Stimulated activated CD8-positive, alpha-beta memory T cell treated with anti-CD3 and anti-CD28 coated beads, Interleukin-15, amount 100 ng/mL, for 48 hours (primary cell): ENCODE results near the gene NAV2.

Source experiments
- DNase-seq, 2 donors: peaks; one replicate each; pipeline ENCODE4 v3.0.0-alpha.2; 2020; ENCODE audit warnings: low read depth in 2 of 2

NAV2 gene

DNA sequence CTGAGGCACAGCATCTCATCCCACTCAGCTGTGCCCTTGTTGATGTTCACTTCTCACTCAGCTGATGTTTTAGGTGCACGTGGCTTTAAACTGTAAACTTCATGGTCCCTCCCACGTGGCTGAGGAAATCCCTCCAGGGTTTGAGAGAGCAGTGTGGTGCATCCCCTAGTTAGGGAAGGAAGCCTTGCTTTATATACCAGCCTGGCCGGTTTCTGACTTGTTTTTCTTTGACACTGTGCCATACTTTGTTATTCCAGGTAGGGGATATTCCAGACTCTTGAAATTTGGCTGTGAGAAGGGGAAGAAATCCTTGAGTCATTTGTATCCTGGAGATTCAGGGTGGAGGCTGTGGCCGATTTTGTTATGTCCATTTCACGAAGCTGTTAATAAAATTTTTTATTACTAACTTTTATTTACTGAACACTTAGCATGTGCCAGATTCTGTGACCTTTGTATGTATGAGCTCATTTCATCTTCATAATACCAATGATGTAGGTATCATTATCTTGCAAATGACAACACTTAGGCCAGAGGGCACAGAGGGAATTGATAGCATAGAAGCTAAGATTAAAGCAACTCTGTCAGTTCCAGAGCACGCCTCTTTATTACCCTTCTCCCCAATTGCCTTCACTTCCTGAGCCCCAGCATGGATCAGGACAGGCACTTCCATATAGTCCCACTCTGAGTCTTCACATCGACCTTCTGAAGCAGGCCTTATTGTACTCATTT is 116.6 kb downstream of the NAV2 start:
- DNase-seq: no peak

DNA sequence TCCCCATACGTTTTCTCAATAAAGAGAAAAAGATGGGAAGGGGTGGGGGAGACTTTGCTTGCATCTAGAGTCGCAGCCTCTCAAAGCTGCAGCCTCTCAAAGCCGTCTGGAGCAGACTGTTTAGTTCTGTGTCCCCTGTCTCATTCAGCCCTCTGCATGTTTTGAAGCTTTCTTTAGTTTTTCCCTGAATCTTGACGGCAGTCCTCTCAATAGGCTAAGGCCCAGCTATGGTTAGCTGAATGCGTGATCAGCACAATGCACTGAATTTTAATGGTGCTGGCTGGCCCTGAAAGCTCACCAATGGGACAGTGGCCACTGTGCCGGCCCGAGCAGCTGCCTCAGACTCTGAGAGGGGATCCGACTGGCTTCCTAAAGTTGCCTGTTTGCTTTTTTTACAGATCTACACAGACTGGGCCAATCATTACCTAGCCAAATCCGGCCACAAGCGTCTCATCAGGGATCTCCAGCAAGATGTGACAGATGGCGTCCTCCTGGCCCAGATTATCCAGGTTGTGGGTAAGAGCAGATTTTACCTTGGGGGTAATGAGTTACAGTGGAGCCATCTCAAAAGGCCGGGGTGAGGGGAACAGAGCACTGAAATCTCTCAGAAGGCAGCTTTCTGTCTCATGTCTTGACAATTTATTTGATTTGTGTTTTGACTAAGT is 119.6 kb downstream of the NAV2 start:
- no peak for DNase-seq

DNA sequence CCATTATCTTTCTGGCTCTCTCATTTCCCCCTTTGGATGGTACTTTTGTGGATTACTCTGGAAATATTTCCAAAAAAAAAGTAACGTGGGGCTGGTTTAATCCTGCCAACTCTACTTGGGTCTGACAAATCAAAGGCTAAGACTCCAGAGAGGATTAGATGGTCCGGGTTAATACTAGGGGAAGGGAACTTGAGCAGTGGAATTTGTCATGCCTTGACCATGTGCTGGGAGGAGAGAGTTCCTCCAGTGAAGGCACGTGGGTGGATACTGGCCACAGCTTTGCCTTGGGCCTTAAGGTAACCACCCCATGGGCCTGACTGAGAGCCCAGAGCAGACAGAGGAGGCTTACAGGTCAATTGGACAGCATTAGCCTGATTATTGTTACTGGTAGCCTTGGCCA is 120.3 kb downstream of the NAV2 start:
- DNase-seq: no peak

DNA sequence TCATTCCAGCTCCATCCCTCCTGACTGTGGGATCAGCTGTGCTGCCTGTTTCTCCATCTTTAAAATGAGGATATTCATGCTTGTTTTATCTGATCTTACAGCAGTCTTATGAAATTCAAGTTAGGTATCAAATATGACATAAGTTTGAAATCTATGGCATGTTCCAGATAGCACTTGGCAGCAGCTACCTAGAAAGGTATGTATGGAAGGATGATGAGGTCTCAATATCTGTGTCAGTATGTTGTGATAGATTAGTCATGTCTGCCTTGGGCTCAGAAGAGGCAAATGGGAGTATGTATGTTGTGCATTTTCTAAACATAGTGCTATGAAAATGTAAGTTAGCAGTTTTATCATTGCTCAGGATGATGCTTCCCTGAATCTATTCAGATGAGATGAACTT is 122.1 kb downstream of the NAV2 start:
- DNase-seq: no peak

DNA sequence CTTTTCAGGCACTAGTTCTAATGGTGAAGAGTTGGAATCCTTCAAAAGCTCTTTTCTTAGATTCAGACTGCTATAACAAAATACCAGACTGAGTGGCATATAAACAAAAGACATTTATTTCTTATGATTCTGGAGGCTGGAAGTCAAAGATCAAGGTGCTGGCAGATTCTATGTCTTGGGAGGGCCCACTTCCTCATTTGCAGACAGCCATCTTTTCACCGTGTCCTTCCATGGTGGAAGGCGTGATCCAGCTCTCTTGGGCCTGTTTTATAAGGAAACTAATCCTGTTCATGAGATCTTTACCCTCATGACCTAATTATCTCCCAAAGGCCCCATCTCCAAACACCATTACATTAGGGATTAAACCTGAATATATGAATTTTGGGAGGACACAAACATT is 124.0 kb downstream of the NAV2 start:
- no peak for DNase-seq

GRCh38 chr11:19838994-19839768 is 126.5 kb downstream of the NAV2 start:
- DNase-seq: no peak

DNA sequence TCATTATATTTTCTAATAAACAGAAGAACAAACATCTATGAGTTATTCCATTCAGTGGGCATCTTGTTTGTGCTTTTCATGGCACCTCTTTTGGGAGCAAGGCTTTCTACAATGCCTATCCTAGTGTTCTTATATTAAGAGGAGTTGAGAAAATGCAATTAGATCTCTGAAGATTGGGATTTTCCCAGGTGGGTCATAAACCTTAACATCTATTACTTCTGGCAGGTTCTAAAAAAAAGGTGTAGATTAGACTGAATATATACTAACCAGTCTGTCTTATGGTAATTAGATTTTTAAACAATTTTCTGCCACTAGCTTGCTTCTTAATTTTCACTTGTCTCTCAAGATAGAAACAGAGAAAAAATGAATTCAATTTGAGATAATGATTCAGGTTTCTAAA is 128.3 kb downstream of the NAV2 start:
- no peak for DNase-seq

GRCh38 chr11:19842505-19842904 is 129.9 kb downstream of the NAV2 start:
- DNase-seq: no peak

DNA sequence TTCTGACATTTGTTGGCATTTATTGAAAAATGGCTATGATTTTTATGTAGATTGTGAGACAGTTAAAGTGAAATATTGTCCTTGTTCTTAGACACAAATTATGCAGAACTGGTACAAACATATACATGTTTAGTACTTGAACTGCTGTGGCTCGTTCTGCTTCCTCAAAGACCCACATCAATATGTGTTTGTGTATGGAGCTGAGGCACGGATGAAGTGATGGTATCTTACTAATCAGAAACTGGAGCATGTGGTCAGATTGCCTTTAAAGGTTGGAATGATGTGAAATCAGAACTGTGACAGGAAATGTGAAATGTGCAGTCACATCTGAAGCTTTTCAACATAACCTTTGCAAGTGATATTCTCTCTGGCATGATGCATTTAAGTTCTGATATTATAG is 130.4 kb downstream of the NAV2 start:
- DNase-seq: no peak

DNA sequence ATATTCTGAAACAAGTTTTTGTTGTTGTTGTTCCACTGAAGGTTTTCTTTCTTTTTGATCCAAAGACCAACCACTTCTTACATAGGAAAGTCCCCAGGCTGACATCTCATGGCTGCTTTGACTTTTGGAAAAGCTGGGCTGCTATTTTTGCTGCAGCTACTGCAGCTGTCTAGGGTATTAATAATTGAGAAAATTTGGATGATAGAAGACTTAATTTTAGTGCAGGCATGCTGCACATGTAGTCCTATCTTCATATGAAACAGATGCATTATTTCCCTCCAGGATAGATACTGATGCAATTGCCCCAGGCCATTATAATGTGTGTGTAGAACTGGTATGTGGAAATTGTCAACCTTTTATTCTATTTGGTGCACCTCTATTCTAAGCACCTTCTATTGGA is 131.4 kb downstream of the NAV2 start:
- no peak for DNase-seq

GRCh38 chr11:19844806-19845205 is 132.2 kb downstream of the NAV2 start:
- DNase-seq: no peak

DNA sequence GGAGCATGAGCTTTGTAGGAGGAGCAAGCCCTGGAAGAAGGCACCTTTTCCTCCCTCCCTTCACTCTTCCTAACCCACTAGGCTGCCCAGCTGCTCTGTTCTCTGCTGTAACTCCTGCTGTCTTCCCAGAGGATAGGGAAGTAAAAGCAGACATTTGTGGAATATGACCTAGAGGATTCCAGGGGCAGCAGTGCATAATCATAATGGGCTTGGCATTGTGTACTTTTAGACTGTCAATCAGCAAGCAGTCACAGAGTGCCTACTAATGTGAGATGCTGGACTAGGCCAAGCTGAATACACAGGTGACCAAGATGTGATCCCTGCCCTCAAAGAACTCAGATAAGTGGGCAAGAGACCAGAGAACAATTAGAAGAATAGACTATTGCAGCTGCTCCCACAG is 133.0 kb downstream of the NAV2 start:
- no peak for DNase-seq

- DNase-seq: no peak
Measured at GRCh38 chr11:19846654-19847305, 134.1 kb downstream of the NAV2 start.

DNA sequence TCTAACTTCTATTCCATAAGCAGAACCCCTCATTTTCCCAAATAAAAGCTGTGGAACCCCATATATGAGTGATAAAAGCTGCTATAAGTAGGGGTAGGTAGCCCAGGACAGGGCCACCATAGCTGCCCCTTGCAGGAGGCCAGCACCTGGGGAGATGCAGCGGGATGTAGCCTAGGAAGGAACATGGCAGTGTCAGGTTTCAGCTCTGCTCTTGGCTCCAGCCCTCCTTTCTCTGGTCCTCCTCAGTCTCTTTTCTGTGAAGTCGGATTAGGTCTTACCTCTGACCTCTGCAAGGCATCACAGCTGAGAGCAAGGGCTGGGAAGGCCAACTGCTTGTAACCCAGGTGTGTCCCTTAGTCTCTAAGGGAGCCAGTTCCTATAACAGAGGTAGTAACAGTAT is 135.6 kb downstream of the NAV2 start:
- DNase-seq: no peak

GRCh38 chr11:19849107-19849789 is 136.6 kb downstream of the NAV2 start:
- no peak for DNase-seq

DNA sequence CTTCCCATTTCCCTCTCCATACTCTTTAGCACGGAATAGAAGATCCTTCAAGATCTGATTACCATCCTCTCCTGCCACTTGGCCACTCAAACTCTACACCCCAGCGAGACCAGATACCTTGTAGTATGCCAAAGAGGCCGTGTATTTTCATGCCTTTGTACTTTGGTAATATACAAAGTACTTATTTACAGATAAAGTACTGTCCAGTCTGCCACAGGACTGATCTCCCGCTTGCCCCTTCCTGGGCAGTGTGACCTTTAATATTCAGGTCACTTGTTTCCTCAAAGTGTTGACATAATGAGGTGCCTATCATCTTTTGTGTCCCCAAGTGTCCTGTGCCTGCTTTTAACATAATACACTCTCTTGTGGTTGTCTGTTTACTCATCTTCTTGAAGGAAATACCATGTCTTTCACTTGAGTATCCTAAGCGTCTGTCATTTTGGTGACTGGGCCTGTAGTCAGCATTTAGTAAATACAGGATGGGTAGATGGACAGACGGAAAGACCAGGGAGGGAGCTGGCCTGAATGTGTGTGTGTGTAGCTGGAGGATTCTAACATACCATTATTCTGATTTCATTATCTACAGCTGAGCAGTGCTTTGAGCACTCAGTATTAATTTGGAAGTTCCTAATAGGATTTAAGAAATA is 137.4 kb downstream of the NAV2 start:
- no peak for DNase-seq

GRCh38 chr11:19852288-19852687 is 139.7 kb downstream of the NAV2 start:
- no peak for DNase-seq

DNA sequence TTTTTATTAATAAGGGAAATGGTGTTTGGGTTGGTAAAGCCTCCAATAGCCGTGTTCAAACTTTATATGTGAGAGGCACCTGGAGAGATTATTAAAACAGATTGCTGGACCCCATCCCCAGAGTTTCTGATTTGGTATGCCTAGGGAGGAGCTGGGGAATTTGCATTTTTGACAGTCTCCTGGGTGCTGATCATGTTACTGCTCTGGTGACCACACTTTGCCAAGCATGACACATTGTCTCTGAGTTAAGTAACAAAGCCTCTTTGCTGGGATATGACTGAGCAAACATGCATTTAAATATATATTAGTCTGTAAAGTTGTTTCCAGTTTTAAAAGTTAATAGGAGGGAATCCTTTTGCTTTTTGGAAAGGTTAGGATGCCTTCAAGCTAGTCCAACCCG is 140.4 kb downstream of the NAV2 start:
- DNase-seq: no peak

DNA sequence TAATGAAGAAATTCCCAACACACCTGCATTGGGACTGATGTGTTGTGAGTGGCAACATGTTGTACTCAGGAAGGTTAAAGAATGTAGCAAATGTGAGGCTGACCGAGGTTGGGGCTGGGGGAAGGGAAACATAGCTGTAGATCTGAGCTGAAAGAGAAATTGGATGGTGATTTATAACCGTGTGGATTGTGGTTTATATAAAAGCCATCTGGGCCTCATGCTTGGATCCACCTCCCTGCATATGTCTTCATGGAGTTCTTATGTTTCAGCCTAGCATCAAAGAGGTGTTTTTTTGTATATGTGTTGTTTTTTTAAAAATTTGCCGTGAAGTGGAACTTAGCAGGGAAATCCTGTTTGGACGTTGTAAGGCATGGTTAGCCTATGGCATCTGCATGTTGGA is 141.3 kb downstream of the NAV2 start:
- no peak for DNase-seq

DNA sequence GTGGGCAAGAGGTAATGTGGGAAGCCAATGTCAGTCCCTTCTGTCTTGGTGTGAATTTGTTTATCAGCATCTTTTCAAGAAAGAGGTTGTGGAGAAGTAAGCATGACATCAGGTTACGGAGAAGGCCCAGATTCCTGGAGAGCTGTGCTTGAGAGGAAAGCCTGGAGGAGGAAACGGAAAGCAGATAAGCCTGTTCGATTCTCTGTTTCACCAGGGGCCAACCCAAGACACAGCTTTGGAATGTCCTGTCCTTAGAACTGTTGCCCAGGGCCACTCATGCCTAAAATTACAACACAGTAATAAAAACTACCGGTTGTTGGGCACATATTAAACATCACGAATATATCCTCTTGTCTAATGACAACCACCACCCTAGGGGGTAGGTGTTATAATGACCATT is 148.5 kb downstream of the NAV2 start:
- DNase-seq: no peak

DNA sequence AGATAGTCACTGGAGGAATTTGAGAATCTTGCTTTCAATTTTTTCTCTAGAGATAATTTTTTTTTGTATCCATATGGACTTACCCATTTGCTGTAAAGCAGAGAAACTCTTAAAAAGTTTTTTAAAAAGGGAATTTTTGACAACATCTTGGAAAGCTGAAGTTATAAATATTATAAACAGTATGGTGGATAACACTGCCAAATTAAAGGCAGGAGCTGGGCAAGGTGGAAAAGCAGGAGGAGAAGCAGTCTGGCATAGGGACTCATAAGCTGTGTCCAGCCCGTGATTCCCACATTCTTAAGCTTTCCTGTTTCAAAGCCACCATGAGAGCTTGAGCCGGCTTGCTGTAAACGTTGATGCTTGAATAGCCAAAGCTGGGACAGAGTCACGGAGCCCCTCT is 149.5 kb downstream of the NAV2 start:
- DNase-seq: no peak
